Keratinocyte (primary cell): ENCODE data around the gene STOM. TPM values are rescaled to one million over a fixed set of nuclear protein-coding genes. Genes with fewer than 3 reads are reported as not detected.
"Not testable (repeated sequence)": the region's sequence is repeated elsewhere in the genome, so short reads cannot be mapped to it uniquely, and the experiment has no call there.

Experiments used
- DNase-seq: peaks from one replicate; pipeline ENCODE4 v3.0.0-alpha.2; 2011; ENCODE audit warnings: low read depth, missing footprints, low spot score
- FAIRE-seq: peaks from 2 replicates; lab custom pipeline; 2011; peaks lifted over from hg19 to GRCh38; lab: Jason Lieb, UNC
- H2AFZ ChIP-seq: 2 replicates; pipeline ENCODE4 v1.6.0; 2012; ENCODE audit warnings: low read length, control low read depth, inconsistent platforms; ENCODE audit not compliant: control insufficient read depth
- H3K27ac ChIP-seq: 2 replicates; pipeline ENCODE4 v1.5.1; 2011; ENCODE audit warnings: low read length; ENCODE audit not compliant: control insufficient read depth, insufficient read depth
- H3K27me3 ChIP-seq: 3 replicates; pipeline ENCODE4 v1.6.0; 2011; ENCODE audit warnings: low read length; ENCODE audit not compliant: control insufficient read depth, insufficient read depth; ENCODE audit errors: extremely low read depth
- H3K36me3 ChIP-seq, 2 experiments: 2 replicates in 1 of 2; 3 replicates in 1 of 2; pipeline ENCODE4 v1.5.1; 2011; ENCODE audit warnings: low read length in 2 of 2, mild to moderate bottlenecking in 1 of 2; ENCODE audit not compliant: control insufficient read depth in 2 of 2, insufficient read depth in 2 of 2; ENCODE audit errors: extremely low read depth in 1 of 2
- H3K4me1 ChIP-seq: 3 replicates; pipeline ENCODE4 v1.5.1; 2011; ENCODE audit warnings: low read length; ENCODE audit not compliant: control insufficient read depth, insufficient read depth; ENCODE audit errors: extremely low read depth
- H3K4me2 ChIP-seq: 3 replicates; pipeline ENCODE4 v1.6.0; 2011; ENCODE audit warnings: low read depth, low read length; ENCODE audit not compliant: control insufficient read depth, insufficient read depth; ENCODE audit errors: extremely low read depth
- H3K4me3 ChIP-seq, 3 experiments: fragments of 200-600 bp in 1 of 3; sonication (generic) in 1 of 3; 2 replicates in 2 of 3; 3 replicates in 1 of 3; pipeline ENCODE4 v1.5.1; 2011 to 2016; ENCODE audit warnings: low read length in 3 of 3, mild to moderate bottlenecking in 3 of 3, control low read depth in 2 of 3, inconsistent platforms in 1 of 3, low read depth in 1 of 3, mixed read lengths in 1 of 3, mixed run types in 1 of 3, moderate library complexity in 1 of 3; ENCODE audit not compliant: control insufficient read depth in 2 of 3, insufficient read depth in 2 of 3; ENCODE audit errors: extremely low read depth in 1 of 3
- H3K79me2 ChIP-seq: 2 replicates; pipeline ENCODE4 v1.6.0; 2012; ENCODE audit warnings: low read length; ENCODE audit not compliant: control insufficient read depth, insufficient read depth
- H3K9ac ChIP-seq: 3 replicates; pipeline ENCODE4 v1.6.0; 2011; ENCODE audit warnings: low read length; ENCODE audit not compliant: control insufficient read depth, insufficient read depth; ENCODE audit errors: extremely low read depth
- H3K9me1 ChIP-seq: 3 replicates; pipeline ENCODE4 v1.6.0; 2011; ENCODE audit warnings: low read length; ENCODE audit not compliant: control insufficient read depth, insufficient read depth; ENCODE audit errors: extremely low read depth
- H3K9me3 ChIP-seq: 2 replicates; pipeline ENCODE4 v1.5.1; 2012; ENCODE audit warnings: low read depth, low read length; ENCODE audit not compliant: control insufficient read depth
- H4K20me1 ChIP-seq: 3 replicates; pipeline ENCODE4 v1.6.0; 2011; ENCODE audit warnings: low read length; ENCODE audit not compliant: control insufficient read depth, insufficient read depth; ENCODE audit errors: extremely low read depth
- EZH2 ChIP-seq: IDR thresholded peaks from one replicate; pipeline ENCODE4 v1.6.1; 2012; ENCODE audit warnings: inconsistent platforms, mild to moderate bottlenecking, low read length, moderate library complexity
- dilution Hi-C: fragments of 300-500 bp; cut with MboI; formaldehyde crosslinking; loops from one replicate; pipeline ENCODE4 v1.7.0; 2020; ENCODE audit warnings: low sequenced_read_pairs; ENCODE audit not compliant: extremely low pct_ligation_motif_present
- polyA plus RNA-seq, 5 experiments: library from polyadenylated mRNA; depleted of rRNA in 3 of 5; stranded (reverse) in 3 of 5; stranded (forward) in 1 of 5; unstranded in 1 of 5; fragments of >200 nt; gene quantifications; 1 replicate in 1 of 5; 2 replicates in 3 of 5; 3 replicates in 1 of 5; pipeline versions ENCODE4 v1.2.1 to v1.2.3, GENCODE V29; 2011 to 2012; ENCODE audit warnings: missing spikeins in 2 of 5, low read depth in 1 of 5, low replicate concordance in 1 of 5
- TF ChIP-seq, protein P1 (sequence below), 3 experiments: IDR thresholded peaks in 1 of 3; conservative IDR thresholded peaks in 1 of 3; optimal IDR thresholded peaks in 1 of 3; 2 replicates in 2 of 3; 3 replicates in 1 of 3; pipeline versions ENCODE3 to v1.5.1; 2011; ENCODE audit warnings: low read length in 3 of 3, mild to moderate bottlenecking in 3 of 3, moderate library complexity in 2 of 3, control low read depth in 1 of 3, inconsistent platforms in 1 of 3; ENCODE audit not compliant: insufficient read depth in 2 of 3; ENCODE audit errors: extremely low read depth in 1 of 3

The STOM gene
- polyA plus RNA-seq, 1 donor (not counting 4 experiments of a cell fraction or from before 2014, with no cell fraction given) = 121 TPM

DNA sequence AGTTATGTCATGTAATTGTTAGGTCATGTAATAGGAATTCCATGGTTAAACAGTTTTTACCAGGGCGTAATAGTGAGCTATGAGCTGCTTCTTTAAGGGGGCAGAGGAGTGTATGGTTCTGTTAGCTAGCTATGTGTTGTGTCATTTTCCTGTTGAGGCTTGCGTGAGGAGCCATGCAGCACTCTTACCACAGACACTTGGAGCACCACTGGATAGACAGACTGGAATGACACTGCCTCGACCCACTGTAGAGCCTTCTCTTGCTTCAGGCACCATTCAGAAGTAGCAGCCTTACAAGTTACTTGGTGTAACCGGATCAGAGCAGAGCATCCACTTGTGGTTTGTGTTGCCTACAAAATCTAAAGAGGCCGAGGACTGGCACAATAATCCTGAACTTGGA is 28.3 kb upstream of the STOM start:
- no peak overlapping the region for H2AFZ ChIP-seq
- H3K4me2 ChIP-seq = peak overlapping the region; percentile 72
- no peaks in the 10 kb centered on the region for H3K79me2 ChIP-seq
- peaks cover 1% of the 10 kb centered on the region for H3K9me1 ChIP-seq
- H4K20me1 ChIP-seq = no peaks in the 10 kb centered on the region
- peak overlapping the region; percentile 87 for H3K27ac ChIP-seq
- H3K9ac ChIP-seq = peak overlapping the region; percentile 48
- H3K9me3 ChIP-seq = peaks cover 5% of the 10 kb centered on the region
- dilution Hi-C loops = no loop called here
- no peak for TF ChIP-seq EZH2
- TF ChIP-seq, protein P1, sequence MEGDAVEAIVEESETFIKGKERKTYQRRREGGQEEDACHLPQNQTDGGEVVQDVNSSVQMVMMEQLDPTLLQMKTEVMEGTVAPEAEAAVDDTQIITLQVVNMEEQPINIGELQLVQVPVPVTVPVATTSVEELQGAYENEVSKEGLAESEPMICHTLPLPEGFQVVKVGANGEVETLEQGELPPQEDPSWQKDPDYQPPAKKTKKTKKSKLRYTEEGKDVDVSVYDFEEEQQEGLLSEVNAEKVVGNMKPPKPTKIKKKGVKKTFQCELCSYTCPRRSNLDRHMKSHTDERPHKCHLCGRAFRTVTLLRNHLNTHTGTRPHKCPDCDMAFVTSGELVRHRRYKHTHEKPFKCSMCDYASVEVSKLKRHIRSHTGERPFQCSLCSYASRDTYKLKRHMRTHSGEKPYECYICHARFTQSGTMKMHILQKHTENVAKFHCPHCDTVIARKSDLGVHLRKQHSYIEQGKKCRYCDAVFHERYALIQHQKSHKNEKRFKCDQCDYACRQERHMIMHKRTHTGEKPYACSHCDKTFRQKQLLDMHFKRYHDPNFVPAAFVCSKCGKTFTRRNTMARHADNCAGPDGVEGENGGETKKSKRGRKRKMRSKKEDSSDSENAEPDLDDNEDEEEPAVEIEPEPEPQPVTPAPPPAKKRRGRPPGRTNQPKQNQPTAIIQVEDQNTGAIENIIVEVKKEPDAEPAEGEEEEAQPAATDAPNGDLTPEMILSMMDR (optimal IDR thresholded peaks at IDR 0.05 in 1 of 3, IDR thresholded peaks at IDR 0.05 in 1 of 3, conservative IDR thresholded peaks at IDR 0.05 in 1 of 3; ENCODE audit: extremely low read depth in 1 of 3, insufficient read depth in 2 of 3, low read length in 3 of 3) = no peak
- peak; percentile 97 for FAIRE-seq
- DNase-seq = peak; percentile 100
- peak overlapping the region in 1 of 3 experiments; percentile 34 for H3K4me3 ChIP-seq
- H3K36me3 ChIP-seq = no peaks in the 10 kb centered on the region
- no peaks in the 10 kb centered on the region for H3K27me3 ChIP-seq
- peaks cover 41% of the 10 kb centered on the region for H3K4me1 ChIP-seq

- H3K9me1 ChIP-seq, H3K9ac ChIP-seq, FAIRE-seq, H2AFZ ChIP-seq, H3K36me3 ChIP-seq, H3K4me2 ChIP-seq, H3K27ac ChIP-seq, H3K4me3 ChIP-seq, H3K9me3 ChIP-seq, H3K27me3 ChIP-seq, H4K20me1 ChIP-seq, dilution Hi-C loops, DNase-seq, H3K79me2 ChIP-seq: not testable (repeated sequence)
- peaks cover 51% of the 10 kb centered on the region for H3K4me1 ChIP-seq
These were observed 27.2 kb upstream of the STOM start for GRCh38 chr9:121397277-121397676.

DNA sequence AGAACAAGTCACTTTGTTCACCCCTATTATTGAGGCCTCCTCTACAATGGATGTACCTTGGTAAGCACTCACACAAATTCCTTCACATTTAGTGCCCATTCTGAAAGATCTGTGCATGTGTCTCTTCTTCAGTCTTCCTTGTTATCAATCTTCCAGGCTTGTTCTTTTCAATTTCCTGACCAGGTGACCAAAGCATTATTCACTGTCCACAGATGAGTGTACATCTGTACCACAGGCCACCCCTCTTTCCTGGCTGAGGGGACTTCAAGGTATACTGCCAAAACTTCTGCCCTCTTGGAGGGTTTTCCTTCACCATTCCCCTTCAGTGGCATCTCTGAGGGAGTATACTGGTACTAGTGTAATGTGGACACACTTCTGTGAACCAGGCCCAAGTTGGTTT is 25.5 kb upstream of the STOM start:
- Histone ChIP-seq H4K20me1 (no peaks in the 10 kb centered on the region), H3K79me2 (no peaks in the 10 kb centered on the region), H3K27ac (peak overlapping the region; percentile 17), H3K9me3 (peaks cover 7% of the 10 kb centered on the region), H3K9ac (no peak overlapping the region), H3K27me3 (no peaks in the 10 kb centered on the region), H3K4me1 (peaks cover 51% of the 10 kb centered on the region), H3K4me3 (no peak overlapping the region), H2AFZ (peak overlapping the region; percentile 10), H3K9me1 (peaks cover 2% of the 10 kb centered on the region), H3K36me3 (no peaks in the 10 kb centered on the region), H3K4me2 (no peak overlapping the region)
- no peak for DNase-seq
- dilution Hi-C loops = no loop called here
- TF ChIP-seq, protein P1 (optimal IDR thresholded peaks at IDR 0.05 in 1 of 3, IDR thresholded peaks at IDR 0.05 in 1 of 3, conservative IDR thresholded peaks at IDR 0.05 in 1 of 3; ENCODE audit: extremely low read depth in 1 of 3, insufficient read depth in 2 of 3, low read length in 3 of 3) = no peak
- no peak for FAIRE-seq
